Heart left ventricle (tissue), 13 donors: ENCODE measurements around the gene SYNC.

Experiments
- POLR2A ChIP-seq, 2 donors: fragments of 450-650 bp; IDR thresholded peaks; one replicate each; pipeline ENCODE4 v1.6.1; 2017; ENCODE audit warnings: antibody characterized with exemption in 2 of 2, mild to moderate bottlenecking in 2 of 2, moderate library complexity in 2 of 2
- TF ChIP-seq, protein P1 (sequence below), 12 donors: fragments of 200-600 bp; sonication (generic) in 4 of 12; IDR thresholded peaks; one replicate each; pipeline versions ENCODE4 v1.5.0 to v1.8.0; 2018 to 2022; ENCODE audit warnings: antibody characterized with exemption in 12 of 12, mild to moderate bottlenecking in 5 of 12
- donor health status: ischemic (EF 13 %, LVEDD 7.1; RV severe dilation, severe dysfunction).
- donor health status: DM: no; HTN: yes; CAD: no.
- donor health status: DM: no; HTN: no; CAD: no.
- donor health status: ischemic (EF 25% LVEDD 6.9; RV normal size, moderate dysfunction).
- donor health status: ischemic (EF 25% LVEDD 5.7; RV mildly dilated, moderate dysfunction).
- donor health status: ischemic (EF 35%, LVEDD 5.7; RV mildly dilated, moderate dysfunction).
- donor health status: nonischemic (EF 11% LVEDD 7.7; RV severe dilation, severe dysfunction).
- donor health status: DM: yes; HTN: yes; CAD: no.
- donor health status: PGD.
- donor health status: ischemic (EF 29% LVEDD 5.4; RV normal size, mild dysfunction).
- donor health status: nonischemic (EF 23%, LVEDD 6.1; RV moderate dilation, normal function).

DNA sequence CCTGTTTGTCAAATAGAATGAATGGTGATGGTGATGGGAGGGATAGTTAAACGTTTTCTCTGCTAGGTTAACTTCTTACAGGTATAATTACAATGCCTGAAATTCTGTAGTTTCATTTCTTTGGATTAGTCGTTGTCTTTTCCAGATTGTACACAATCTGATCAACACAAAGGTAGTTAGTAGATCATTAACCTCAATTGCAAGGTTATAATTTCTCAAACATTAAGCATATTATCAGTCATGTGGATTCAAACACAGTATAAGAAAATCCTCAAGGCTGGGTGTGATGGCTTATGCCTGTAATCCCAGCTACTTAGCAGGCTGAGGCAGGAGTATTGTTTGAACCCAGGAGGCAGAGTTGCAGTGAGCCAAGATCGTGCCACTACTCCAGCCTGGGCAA, 20.6 kb downstream of the SYNC start:
- TF ChIP-seq, protein P1, sequence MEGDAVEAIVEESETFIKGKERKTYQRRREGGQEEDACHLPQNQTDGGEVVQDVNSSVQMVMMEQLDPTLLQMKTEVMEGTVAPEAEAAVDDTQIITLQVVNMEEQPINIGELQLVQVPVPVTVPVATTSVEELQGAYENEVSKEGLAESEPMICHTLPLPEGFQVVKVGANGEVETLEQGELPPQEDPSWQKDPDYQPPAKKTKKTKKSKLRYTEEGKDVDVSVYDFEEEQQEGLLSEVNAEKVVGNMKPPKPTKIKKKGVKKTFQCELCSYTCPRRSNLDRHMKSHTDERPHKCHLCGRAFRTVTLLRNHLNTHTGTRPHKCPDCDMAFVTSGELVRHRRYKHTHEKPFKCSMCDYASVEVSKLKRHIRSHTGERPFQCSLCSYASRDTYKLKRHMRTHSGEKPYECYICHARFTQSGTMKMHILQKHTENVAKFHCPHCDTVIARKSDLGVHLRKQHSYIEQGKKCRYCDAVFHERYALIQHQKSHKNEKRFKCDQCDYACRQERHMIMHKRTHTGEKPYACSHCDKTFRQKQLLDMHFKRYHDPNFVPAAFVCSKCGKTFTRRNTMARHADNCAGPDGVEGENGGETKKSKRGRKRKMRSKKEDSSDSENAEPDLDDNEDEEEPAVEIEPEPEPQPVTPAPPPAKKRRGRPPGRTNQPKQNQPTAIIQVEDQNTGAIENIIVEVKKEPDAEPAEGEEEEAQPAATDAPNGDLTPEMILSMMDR (IDR thresholded peaks at IDR 0.05), result no peak
- no peak for TF ChIP-seq POLR2A (IDR thresholded peaks at IDR 0.05)
